NCI-H526 (cell line): ENCODE data around the gene MMP23B.
"Not testable (repeated sequence)": the region's sequence is repeated elsewhere in the genome, so short reads cannot be mapped to it uniquely, and the experiment has no call there.

Experiments used
- DNase-seq, 2 experiments: peaks; one replicate each; lab custom pipeline; 2025; lab: John Stamatoyannopoulos, UW

MMP23B gene

DNA sequence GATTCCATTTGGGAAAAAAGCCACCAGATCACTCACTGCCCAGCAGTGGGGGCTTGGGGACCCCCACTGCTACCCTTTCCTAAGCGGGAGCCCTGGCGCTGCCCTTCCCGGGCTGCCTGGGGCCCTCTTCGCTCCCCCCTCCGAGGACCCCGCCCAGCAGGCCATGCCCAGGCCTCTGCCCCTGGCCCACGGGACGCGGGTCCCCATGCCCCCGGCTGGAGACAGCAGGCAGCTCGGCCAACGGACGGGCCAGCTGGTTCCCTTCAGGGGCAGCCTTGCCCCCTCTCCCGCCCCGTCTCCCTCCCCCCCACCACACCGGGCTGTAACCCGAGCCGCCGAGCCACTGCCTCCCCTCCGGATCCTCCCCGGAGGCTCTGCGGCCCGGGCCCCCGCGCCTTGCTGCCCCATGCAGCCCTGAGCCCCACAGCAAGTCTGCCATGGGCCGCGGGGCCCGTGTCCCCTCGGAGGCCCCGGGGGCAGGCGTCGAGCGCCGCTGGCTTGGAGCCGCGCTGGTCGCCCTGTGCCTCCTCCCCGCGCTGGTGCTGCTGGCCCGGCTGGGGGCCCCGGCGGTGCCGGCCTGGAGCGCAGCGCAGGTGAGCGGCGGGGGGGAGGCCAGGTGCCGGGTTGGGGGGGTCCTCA, at the start of gene MMP23B:
TSS of gene MMP23B (plus strand) at position 392 of the 639 bp plus-strand sequence. CDS start at position 438, 46 bp downstream.
- no peak for DNase-seq

DNA sequence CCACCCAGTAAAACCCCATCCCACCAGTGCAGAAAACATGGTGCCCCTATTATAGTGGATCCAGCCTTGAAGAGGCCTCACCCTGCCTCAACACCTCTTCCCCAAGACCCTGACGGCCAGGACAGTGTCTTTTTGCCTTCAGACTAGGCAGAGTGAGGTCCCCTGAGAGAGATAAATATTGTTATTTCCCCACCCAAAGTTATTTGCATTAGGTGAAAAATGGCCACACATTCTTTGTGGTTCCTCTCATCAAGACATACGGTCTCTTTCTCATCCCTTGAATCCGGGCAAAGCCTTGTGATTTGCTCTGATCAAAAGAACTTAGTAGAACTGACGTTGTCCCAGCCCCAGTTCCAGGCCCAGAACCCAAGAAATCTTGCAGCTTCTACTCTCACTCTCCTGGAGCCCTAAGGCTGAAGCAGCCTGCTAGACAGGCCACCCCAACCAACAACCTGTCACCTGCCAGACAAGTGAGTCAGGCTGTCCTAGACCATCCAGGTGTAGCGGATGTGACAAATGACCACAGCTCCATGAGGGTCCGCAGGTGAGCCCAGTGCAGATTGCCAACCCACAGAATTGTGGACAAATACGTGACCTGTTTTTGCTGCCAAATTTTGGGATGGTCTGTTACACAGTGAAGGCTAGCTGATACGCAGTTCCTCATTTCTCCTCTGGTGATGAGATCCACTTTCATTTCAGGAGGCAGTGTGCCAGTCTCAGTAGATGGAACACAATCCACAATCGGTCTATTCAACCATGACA, 49.2 kb upstream of the MMP23B start:
- DNase-seq = no peak

DNA sequence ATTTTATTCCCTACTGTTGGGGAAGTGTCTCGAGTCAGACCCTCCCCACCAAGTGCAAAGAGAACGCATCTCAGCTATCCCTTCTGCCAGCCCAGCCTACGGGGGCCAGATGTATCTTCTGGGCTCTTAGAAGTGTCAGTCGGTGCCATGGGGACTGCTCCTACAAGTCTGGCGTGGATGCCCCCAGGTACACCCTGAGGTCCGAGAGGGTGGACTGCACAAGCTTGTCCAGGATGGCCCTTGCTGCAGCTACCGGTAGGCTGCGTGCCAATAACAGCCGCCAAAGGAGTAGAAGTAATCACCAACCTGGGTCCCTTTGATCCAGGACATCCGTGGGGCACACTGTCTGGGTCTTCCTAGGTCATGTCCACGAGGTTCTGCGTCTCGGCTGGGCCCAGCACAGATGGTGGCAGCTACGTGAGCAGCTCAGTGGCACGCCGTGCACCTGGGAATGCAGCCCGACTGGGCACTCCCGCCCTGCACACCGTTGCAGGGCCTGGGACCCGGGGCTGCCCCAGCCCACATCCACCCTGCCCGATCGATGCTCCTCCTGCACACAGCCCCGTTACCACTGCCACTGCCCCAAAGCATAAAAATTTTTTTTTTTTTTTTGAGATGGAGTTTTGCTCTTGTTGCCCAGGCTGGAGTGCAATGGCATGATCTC, 48.5 kb upstream of the MMP23B start:
- no peak for DNase-seq

DNA sequence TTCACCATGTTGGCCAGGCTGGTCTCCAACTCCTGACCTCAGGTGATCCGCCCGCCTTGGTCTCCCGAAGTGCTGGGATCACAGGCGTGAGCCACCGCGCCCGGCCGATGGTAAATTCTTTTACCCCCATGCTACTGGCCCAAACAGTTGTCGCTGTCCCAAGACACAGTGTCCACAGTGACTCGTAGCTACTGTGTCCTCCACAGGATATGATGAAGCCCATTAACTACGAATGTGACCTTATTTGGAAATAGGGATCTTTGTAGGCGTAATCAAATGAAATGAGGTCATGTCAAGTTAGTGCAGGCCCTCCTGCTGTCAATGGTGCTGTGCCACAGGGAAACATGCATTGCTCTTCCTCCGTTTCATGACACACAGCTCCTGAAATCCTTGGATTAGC, 40.5 kb upstream of the MMP23B start:
- DNase-seq = no peak

DNA sequence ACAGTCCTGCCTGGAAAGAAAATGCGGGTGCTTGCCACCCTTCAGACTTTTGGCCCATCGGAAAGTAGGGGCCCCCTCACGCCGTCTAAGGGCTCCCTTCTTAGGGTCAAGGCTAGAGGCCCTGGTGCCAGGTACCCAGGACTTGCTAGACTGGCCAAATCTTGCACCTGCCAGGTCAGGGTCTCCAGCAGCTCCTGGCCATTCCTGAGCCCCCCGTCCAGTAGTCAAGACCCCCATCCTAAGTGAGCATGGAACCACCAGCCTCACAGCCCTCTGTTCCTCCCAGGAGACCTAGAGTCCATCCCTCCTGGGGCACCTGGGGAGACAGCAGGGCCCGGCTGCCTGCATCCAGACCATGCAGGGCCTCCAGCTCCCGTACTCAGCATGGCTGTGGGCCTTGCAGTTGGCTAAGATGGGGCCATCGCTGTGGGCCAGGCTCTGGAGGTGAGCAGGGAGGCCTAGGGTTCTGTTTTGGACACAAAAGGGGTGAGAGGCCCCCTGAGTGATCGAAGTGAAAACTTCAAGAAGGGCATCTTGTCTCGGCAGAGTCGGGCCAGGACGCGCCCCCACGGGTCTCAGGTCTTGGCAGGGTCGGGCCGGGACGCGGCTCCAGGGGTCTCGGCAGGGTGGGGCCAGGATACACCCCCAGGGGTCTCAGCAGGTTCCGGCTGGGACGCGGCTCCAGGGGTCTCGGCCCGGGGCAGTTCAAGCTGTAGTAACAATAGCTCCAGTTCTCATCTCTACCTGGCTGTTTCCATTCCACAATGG, 38.0 kb upstream of the MMP23B start:
- no peak for DNase-seq

DNA sequence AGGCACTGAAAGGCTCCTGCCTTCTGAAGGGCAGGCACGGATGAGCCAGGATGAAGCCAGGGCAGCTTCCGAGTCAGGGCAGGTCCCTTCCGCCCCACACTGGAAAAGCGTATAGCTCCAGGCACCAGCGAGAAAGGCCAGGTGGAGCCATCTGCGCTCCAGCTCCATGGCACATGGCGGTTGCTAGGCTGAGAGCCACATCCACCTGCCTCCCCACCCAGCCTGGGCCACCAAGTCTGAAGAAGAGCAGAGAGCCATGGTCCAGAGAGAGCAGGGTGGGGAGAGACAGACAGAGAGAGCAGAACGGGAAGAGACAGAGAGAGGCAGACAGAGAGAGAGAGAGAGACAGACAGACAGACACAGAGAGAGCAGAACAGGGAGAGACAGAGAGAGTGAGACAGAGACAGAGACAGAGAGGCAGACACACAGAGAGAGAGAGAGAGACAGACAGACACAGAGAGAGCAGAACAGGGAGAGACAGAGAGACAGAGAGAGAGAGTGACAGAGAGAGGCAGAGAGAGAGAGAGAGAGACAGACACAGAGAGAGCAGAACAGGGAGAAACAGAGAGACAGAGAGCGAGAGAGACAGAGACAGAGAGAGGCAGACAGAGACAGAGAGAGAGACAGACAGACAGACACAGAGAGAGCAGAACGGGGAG, 37.2 kb upstream of the MMP23B start:
- peak; percentile 55 to 75 for DNase-seq

DNA sequence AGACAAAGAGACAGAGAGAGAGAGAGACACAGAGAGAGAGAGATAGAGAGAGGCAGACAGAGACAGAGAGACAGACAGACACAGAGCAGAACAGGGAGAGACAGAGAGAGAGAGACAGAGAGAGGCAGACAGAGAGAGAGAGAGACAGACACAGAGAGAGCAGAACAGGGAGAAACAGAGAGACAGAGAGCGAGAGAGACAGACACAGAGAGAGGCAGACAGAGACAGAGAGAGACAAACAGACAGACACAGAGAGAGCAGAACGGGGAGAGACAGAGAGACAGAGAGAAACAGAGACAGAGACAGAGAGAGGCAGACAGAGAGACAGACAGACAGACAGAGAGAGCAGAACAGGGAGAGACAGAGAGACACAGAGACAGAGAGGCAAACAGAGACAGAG, 36.6 kb upstream of the MMP23B start:
- not testable (repeated sequence) for DNase-seq

DNA sequence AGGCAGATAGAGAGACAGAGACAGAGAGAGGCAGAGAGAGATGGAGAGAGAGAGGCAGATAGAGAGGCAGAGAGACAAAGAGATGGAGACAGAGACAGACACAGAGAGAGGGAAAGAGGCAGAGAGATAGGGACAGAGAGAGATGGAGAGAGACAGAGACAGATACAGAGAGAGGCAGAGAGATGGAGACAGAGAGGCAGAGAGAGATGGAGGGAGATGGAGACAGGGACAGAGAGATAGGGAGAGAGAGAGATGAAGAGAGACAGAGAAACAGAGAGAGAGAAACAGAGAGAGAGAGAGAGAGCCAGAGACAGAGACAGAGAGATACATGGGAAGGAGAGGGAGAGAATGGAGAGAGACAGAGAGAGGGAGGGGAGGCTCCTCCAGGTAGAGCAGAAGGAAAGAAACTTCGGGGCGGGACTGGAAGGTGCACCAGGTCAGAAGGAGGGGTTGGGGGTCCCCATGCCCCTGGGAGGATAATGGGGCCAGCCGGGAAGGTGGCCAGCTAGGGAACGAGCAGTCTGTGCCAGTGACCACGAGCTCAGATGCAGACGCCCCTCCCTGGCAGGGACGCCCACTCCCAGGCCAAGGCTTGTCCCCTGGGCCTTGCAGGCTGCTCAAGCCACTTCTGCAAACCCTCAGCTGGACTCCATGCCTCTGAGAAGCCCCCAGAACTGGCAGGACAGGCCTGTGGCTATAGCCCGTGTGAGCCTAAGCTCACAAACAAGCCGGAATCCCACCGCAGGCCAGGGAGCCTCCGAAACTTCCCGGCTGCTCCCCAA, 35.3 kb upstream of the MMP23B start:
- DNase-seq = no peak

DNA sequence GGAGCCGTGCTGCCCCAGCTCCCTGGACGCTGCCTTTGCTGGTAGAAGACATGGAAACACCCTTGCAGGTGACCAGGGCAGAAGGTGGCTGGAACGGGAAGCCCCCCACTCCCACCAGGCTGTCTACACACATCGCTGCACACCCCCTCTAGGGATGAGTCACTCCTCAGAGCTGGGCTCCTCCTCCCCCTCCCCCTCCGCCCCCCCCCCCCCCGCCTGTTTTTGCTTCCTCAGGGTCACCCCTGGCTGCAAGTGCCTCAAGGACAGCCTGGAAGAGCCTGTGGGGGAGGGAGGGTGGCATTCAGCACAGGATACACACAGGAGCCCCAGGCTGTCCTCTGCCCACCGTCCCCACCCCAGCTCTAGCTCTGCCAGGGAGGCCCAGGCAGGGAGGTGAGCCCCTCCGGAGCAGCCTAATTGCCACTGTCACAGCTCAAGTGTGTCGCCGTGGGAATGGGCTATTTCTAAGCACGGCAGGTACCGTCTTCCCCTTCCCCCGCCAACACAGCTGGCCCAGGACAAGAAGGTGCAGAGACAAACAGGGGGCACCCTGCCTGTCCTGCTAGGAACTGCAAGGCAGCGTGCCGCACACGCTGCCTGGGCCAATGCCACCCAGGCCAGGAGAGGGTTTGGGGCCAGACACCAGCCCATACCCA, 34.6 kb upstream of the MMP23B start:
- peak; percentile 38 to 64 for DNase-seq

DNA sequence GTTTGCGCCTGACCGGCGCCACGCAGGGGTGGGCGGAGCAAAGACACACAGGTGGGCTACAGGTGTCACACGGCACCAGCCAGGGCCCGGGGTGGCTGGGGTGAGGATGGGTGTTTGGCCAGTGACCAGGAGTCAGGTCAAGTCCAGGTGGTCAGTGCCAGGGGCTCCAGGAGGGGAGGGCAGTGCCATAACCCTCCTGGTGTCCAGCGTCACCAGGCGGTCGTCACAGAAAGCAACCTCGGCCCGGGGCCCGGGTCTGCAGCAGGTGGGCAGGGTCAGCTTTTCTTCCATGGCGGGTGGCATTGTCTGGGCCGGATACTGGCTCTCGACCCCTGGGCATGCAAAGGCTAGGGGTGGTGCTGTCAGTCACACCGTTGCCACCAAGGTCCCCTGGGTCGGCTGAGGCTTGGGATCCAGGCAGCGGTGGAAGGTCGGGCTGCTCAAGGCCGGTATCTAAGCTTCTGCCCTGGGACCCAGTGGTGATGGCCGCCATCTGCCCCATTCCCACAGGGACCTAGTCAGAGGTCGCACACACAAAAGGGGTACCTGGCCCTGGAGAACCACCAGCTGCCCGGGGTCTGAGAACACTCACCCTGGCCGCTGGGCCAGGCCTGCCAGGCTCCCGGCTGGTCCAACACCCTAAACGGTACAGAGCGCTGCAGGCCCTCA, 33.8 kb upstream of the MMP23B start:
- DNase-seq = no peak

DNA sequence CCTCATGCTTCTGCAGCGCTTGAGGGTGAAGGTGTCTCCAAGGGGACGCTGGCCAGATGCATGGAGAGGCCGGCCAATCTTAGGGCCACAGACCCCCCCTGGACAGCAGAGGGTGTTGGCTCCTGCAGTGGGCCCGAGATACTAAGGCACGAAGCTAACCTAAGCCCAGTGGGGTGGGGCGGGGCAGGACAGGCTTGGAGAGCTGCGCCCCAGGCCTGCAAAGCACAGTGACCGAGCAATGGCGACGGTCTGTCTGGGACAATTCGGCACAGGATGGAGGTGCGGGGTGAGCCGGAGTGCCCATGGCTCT, 33.3 kb upstream of the MMP23B start:
- DNase-seq = no peak

DNA sequence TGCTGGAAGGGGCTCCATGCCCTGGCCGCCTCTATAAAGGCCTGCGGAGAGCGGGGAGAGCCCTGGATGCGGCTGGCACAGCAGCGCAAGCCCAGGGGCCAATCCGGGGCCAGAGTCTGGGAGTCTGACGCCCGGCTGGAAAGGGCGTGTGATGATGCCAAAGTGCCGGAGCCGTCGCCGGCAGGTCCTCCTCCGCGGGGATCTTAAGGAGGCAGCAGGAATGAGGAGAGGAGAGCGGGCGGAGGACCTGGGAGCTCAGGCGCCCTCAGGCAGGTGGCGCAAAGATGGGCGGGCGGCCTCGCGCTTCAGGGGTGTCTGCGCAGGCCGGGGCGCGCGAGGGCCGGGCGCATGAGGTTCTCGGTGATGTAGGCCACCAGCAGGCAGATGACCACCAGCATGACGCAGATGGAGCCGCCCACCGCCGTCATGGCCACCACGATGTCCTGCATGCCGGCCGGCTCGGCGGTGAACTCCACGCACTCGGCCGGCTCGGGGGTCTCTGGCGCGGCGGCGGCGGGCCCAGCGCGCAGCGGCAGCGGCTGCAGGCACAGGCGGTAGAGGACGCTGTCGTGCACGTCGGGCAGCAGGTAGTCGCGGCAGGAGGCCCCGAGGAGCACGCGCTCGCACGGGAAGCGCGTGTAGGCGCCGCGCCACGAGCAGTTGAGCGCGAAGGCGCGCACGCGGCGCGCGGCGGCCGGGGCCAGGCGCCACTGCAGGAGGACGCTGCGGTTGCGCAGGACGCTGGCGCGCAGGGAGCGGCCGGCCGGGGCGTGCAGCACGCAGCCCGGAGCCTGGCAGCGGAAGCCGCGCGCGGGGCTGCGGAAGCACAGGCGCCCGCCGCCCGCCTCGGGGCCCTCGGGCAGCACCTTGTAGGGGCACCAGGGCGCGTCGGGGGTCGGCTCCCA, 32.7 kb upstream of the MMP23B start:
- peak in 1 of 2 experiments; percentile 60 for DNase-seq

DNA sequence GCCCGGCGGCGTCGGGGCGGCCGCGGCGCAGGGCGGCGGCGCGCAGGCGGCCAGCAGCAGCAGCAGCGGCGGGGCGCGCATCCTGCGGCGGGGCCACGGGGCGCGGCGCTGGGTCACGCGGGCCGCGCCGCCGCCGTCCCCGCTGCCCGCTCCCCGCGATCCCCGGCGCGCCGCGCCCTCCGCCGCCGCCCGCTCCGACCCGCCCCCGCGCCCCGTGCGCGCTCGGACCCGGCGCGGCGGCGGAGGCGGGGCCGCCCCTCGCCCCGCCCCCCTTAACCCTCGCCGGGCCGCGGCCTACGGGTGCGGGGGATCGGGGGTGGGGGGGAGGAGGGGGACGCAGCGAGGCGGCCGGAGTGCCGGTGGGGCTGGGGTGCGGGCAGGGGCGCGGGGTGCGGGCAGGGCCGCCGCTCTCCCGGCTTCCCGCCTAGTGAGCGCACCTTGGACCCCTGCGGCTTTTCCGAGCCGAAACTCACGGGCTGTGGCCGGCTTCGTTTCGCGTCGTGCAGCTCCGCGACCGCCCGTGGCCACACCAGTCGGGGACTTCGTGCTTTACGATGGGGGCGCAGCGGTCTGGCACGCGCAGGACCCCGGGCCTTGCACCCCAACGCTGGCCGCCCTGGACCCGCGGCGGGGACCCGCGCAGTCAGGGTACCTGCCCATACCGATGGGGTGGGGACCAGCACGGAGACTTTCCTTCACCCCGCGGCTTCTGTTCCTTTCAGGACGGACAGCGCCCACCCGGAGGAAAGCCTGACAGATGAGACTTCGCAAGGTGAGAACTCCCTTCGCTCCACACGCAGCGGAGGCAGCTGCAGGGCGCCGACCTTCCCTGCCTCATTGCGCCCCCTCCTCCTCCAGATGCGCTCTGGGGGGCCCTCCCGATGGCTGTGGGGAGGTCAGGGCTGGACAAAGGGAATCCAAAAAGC, 31.8 kb upstream of the MMP23B start, which contains the start of gene FNDC10:
TSS of gene FNDC10 (minus strand) at position 201 of the 926 bp plus-strand sequence. CDS start at position 81, 120 bp downstream.
- DNase-seq = peak in 1 of 2 experiments; percentile 48

DNA sequence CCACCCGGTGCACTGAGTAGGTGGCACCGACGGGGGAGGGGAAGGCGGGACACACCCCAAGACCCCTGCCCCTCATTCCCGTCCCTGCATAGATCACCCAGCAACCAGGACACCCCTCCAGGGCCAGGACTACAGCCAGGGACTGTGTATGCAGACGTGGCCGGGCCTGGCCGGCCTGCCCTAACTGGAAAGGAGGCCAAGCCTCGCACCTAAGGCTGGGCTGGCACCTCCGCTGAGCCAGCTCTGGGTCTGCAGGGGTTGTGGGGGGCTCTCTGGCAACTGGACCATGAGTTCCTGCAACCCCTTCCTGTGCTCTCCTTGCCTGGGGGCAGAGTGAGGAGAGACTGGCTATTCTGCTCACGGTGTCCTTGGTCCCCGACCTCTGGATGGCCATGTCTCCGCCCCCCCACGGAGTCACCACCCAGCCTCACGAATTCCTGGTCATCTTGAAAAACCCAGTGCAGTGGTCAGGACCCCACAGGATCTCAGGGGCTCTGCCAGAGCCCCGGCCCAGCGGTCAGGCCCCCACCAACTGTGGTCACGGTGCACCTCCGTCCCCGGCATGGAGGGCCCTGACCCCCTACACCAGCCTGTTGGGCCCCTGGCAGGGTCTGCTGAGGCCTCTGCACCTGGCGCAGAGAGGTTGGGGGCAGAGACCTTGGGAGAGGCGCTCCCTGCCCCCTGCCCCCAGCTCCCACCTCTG, 31.0 kb upstream of the MMP23B start:
- DNase-seq = no peak

DNA sequence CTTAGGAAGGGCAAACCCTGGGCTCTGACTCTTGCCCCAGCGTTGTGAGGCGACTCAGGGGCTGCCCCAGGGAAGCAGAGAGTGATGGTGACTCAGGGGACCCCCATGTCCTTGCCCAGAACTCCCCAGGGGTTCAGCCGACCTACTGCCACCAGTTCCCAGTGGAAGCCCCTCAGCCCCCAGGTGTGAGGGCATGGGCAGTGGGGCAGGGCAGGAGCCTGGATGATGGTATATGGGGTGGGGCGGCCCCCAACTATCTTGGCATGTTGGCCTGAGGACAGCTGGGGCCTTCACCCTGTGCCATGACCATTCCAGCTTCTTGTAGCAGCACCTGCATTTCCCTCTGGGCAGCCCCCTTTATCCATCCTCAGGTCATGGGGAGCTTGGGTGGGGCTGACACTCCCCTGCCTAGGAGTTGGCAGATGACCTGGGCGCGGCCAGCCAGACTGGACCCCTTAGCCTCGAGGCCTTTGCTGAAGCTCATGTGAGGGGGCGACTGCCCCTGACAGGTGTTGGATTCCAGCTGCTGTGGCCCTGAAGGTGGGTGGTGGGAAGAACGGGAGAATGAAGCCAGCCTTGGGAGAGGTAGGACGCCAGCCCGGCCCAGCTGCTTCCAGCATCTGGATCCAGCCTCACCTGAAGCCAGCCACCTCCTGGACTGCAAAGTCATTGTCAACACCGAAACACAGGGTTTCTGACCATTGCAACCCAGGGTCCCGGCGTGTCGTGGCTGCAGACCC, 30.2 kb upstream of the MMP23B start:
- no peak for DNase-seq

DNA sequence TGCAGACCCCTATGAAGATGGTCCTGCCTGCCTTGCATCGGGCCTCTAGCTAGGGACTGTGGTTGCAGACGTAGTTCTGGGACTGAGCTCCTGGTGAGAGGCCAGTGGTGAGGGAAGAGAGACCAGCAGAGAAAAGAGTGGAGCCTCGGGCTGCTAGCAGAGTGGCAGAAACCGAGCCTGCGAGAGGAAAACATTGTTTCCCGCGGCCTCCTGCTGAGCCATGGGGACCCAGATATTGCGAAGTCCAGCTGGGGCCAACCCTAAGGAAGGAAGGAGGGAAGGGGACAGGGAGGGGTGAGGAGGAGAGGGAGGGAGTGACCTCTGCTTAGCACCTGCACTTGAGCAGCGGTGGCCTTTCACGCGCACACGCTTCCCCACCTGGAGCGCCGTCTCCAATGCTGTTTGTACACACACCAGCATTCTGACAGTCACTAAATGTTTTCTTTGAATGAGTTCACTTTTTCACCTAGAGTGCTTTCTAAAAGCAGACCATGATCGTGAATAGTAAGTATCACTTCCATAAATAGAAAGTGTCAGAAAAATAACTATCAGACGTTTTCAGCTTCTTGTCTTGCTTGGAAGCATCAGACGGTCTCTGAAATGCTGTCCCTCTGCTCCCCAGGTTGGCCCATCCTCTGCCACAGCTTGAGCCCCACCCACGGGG, 29.5 kb upstream of the MMP23B start:
- DNase-seq = no peak
